ENCODE measurements around the gene CHD9NB.
A peak's percentile ranks its signal among the peaks of the same experiment; 100 is the strongest.
"Not testable (repeated sequence)": the region's sequence is repeated elsewhere in the genome, so short reads cannot be mapped to it uniquely, and the experiment has no call there.

The CHD9NB gene

GRCh38 chr16:53082509-53082908, 29.8 kb upstream of the CHD9NB start:
- peaks cover 65% of the 10 kb centered on the region for H3K4me1 ChIP-seq (ENCODE audit: insufficient read depth, low read length)
- WGBS, result 80% methylated on average over 4 of the region's 4 CpGs
- peaks cover 3% of the 10 kb centered on the region; the same call in 1 of the 2 replicates for H3K9me3 ChIP-seq (ENCODE audit: insufficient read depth, low read depth, low read length)
- H3K27me3 ChIP-seq (ENCODE audit: insufficient read depth, low read length), result no peaks in the 10 kb centered on the region
- H3K9ac ChIP-seq (ENCODE audit: low read depth, low read length), result no peak overlapping the region
- H3K27ac ChIP-seq (ENCODE audit: low read depth, low read length), result no peak overlapping the region
- no peaks in the 10 kb centered on the region for H3K36me3 ChIP-seq (ENCODE audit: insufficient read depth, low read length)
- H3K4me3 ChIP-seq (ENCODE audit: low read length), result no peak overlapping the region

- WGBS, result 99% methylated on average over 3 of the region's 3 CpGs
- Histone ChIP-seq H3K27me3 (ENCODE audit: insufficient read depth, low read length) (no peaks in the 10 kb centered on the region), H3K9ac (ENCODE audit: low read depth, low read length) (no peak overlapping the region), H3K9me3 (ENCODE audit: insufficient read depth, low read depth, low read length) (peaks cover 3% of the 10 kb centered on the region; the same call in 1 of the 2 replicates), H3K27ac (ENCODE audit: low read depth, low read length) (no peak overlapping the region), H3K4me1 (ENCODE audit: insufficient read depth, low read length) (peaks cover 60% of the 10 kb centered on the region), H3K36me3 (ENCODE audit: insufficient read depth, low read length) (no peaks in the 10 kb centered on the region), H3K4me3 (ENCODE audit: low read length) (no peak overlapping the region)
Measured at GRCh38 chr16:53081686-53082407, 29.1 kb upstream of the CHD9NB start.

GRCh38 chr16:53081032-53081424, 28.3 kb upstream of the CHD9NB start:
- H3K4me1 ChIP-seq (ENCODE audit: insufficient read depth, low read length), result peaks cover 55% of the 10 kb centered on the region
- H3K27ac ChIP-seq (ENCODE audit: low read depth, low read length), result no peak overlapping the region

GRCh38 chr16:53080345-53081031, 27.8 kb upstream of the CHD9NB start:
- 65% methylated on average over 8 of the region's 8 CpGs for WGBS
- Histone ChIP-seq H3K36me3 (ENCODE audit: insufficient read depth, low read length) (peaks cover 4% of the 10 kb centered on the region; the same call in 1 of the 2 replicates), H3K27me3 (ENCODE audit: insufficient read depth, low read length) (no peaks in the 10 kb centered on the region), H3K4me3 (ENCODE audit: low read length) (no peak overlapping the region), H3K4me1 (ENCODE audit: insufficient read depth, low read length) (peaks cover 49% of the 10 kb centered on the region), H3K27ac (ENCODE audit: low read depth, low read length) (no peak overlapping the region), H3K9ac (ENCODE audit: low read depth, low read length) (no peak overlapping the region), H3K9me3 (ENCODE audit: insufficient read depth, low read depth, low read length) (peaks cover 8% of the 10 kb centered on the region)

More at GRCh38 chr16:53081032-53081424, 28.3 kb upstream of the CHD9NB start:
- Histone ChIP-seq H3K4me3 (ENCODE audit: low read length) (no peak overlapping the region), H3K9me3 (ENCODE audit: insufficient read depth, low read depth, low read length) (peaks cover 3% of the 10 kb centered on the region), H3K36me3 (ENCODE audit: insufficient read depth, low read length) (no peaks in the 10 kb centered on the region), H3K27me3 (ENCODE audit: insufficient read depth, low read length) (no peaks in the 10 kb centered on the region), H3K9ac (ENCODE audit: low read depth, low read length) (no peak overlapping the region)

GRCh38 chr16:53078765-53079485, 26.2 kb upstream of the CHD9NB start:
- H3K36me3 ChIP-seq (ENCODE audit: insufficient read depth, low read length), result peaks cover 4% of the 10 kb centered on the region; the same call in 1 of the 2 replicates
- WGBS, result 90% methylated on average over 6 of the region's 6 CpGs

GRCh38 chr16:53078247-53078646, 25.6 kb upstream of the CHD9NB start:
- 83% methylated on average over 2 of the region's 2 CpGs for WGBS
- no peak overlapping the region for H3K9ac ChIP-seq (ENCODE audit: low read depth, low read length)
- H3K4me1 ChIP-seq (ENCODE audit: insufficient read depth, low read length), result peaks cover 35% of the 10 kb centered on the region
- no peak overlapping the region for H3K27ac ChIP-seq (ENCODE audit: low read depth, low read length)
- peaks cover 4% of the 10 kb centered on the region; the same call in 1 of the 2 replicates for H3K36me3 ChIP-seq (ENCODE audit: insufficient read depth, low read length)
- no peak overlapping the region for H3K4me3 ChIP-seq (ENCODE audit: low read length)
- no peaks in the 10 kb centered on the region for H3K27me3 ChIP-seq (ENCODE audit: insufficient read depth, low read length)
- peaks cover 14% of the 10 kb centered on the region for H3K9me3 ChIP-seq (ENCODE audit: insufficient read depth, low read depth, low read length)

More at GRCh38 chr16:53078765-53079485, 26.2 kb upstream of the CHD9NB start:
- no peaks in the 10 kb centered on the region for H3K27me3 ChIP-seq (ENCODE audit: insufficient read depth, low read length)
- H3K27ac ChIP-seq (ENCODE audit: low read depth, low read length), result no peak overlapping the region
- peaks cover 14% of the 10 kb centered on the region for H3K9me3 ChIP-seq (ENCODE audit: insufficient read depth, low read depth, low read length)
- H3K4me1 ChIP-seq (ENCODE audit: insufficient read depth, low read length), result peaks cover 38% of the 10 kb centered on the region
- H3K4me3 ChIP-seq (ENCODE audit: low read length), result no peak overlapping the region
- H3K9ac ChIP-seq (ENCODE audit: low read depth, low read length), result no peak overlapping the region

- H3K9me3 ChIP-seq (ENCODE audit: insufficient read depth, low read depth, low read length), result peaks cover 19% of the 10 kb centered on the region
- H3K36me3 ChIP-seq (ENCODE audit: insufficient read depth, low read length); H3K27me3 ChIP-seq (ENCODE audit: insufficient read depth, low read length); H3K27ac ChIP-seq (ENCODE audit: low read depth, low read length); H3K4me3 ChIP-seq (ENCODE audit: low read length); H3K9ac ChIP-seq (ENCODE audit: low read depth, low read length): not testable (repeated sequence)
- peaks cover 16% of the 10 kb centered on the region for H3K4me1 ChIP-seq (ENCODE audit: insufficient read depth, low read length)
- WGBS, result 96% methylated on average over 7 of the region's 7 CpGs
Measured at GRCh38 chr16:53075461-53075860, 22.8 kb upstream of the CHD9NB start.

- peaks cover 19% of the 10 kb centered on the region for H3K9me3 ChIP-seq (ENCODE audit: insufficient read depth, low read depth, low read length)
- H3K4me3 ChIP-seq (ENCODE audit: low read length); H3K4me1 ChIP-seq (ENCODE audit: insufficient read depth, low read length); H3K9ac ChIP-seq (ENCODE audit: low read depth, low read length); H3K27me3 ChIP-seq (ENCODE audit: insufficient read depth, low read length); H3K36me3 ChIP-seq (ENCODE audit: insufficient read depth, low read length); H3K27ac ChIP-seq (ENCODE audit: low read depth, low read length): not testable (repeated sequence)
- WGBS, result 60% methylated on average over 3 of the region's 3 CpGs
Measured at GRCh38 chr16:53074296-53074695, 21.6 kb upstream of the CHD9NB start.

GRCh38 chr16:53073022-53073421, 20.3 kb upstream of the CHD9NB start:
- Histone ChIP-seq H3K4me3 (ENCODE audit: low read length) (no peak overlapping the region), H3K36me3 (ENCODE audit: insufficient read depth, low read length) (peaks cover 15% of the 10 kb centered on the region; the same call in 1 of the 2 replicates), H3K4me1 (ENCODE audit: insufficient read depth, low read length) (no peaks in the 10 kb centered on the region), H3K9ac (ENCODE audit: low read depth, low read length) (no peak overlapping the region), H3K27me3 (ENCODE audit: insufficient read depth, low read length) (no peaks in the 10 kb centered on the region), H3K9me3 (ENCODE audit: insufficient read depth, low read depth, low read length) (peaks cover 17% of the 10 kb centered on the region), H3K27ac (ENCODE audit: low read depth, low read length) (no peak overlapping the region)
- 98% methylated on average over 6 of the region's 6 CpGs for WGBS

- H3K36me3 ChIP-seq (ENCODE audit: insufficient read depth, low read length), result peaks cover 22% of the 10 kb centered on the region; the same call in 1 of the 2 replicates
- no peak overlapping the region for H3K9ac ChIP-seq (ENCODE audit: low read depth, low read length)
- peaks cover 16% of the 10 kb centered on the region for H3K9me3 ChIP-seq (ENCODE audit: insufficient read depth, low read depth, low read length)
- no peaks in the 10 kb centered on the region for H3K27me3 ChIP-seq (ENCODE audit: insufficient read depth, low read length)
- 78% methylated on average over 6 of the region's 6 CpGs for WGBS
- H3K27ac ChIP-seq (ENCODE audit: low read depth, low read length), result peak overlapping the region; percentile 2; the same call in 1 of the 2 replicates
- H3K4me1 ChIP-seq (ENCODE audit: insufficient read depth, low read length), result no peaks in the 10 kb centered on the region
- no peak overlapping the region for H3K4me3 ChIP-seq (ENCODE audit: low read length)
Measured at GRCh38 chr16:53071748-53072301, 19.1 kb upstream of the CHD9NB start.
